WERI-Rb-1 (cell line): Measurements from ENCODE around the gene KRI1.

Experiments used
- DNase-seq: peaks from one replicate; pipeline ENCODE4 v3.0.0-alpha.2; 2020
- H3K27ac ChIP-seq: fragments of 250-450 bp; sonication (Bioruptor Pico); 2 replicates; pipeline ENCODE4 v1.5.1; 2020; ENCODE audit warnings: mild to moderate bottlenecking, moderate library complexity
- H3K27me3 ChIP-seq: fragments of 250-450 bp; sonication (Bioruptor Pico); 2 replicates; pipeline ENCODE4 v1.5.1; 2021; ENCODE audit warnings: mild to moderate bottlenecking, low read depth, moderate library complexity; ENCODE audit not compliant: insufficient read depth, severe bottlenecking
- H3K36me3 ChIP-seq: fragments of 250-450 bp; sonication (Bioruptor Pico); 2 replicates; pipeline ENCODE4 v1.5.1; 2020; ENCODE audit warnings: mild to moderate bottlenecking, moderate library complexity
- H3K4me3 ChIP-seq: 2 replicates; pipeline ENCODE4 v1.5.1; 2011; ENCODE audit warnings: low read depth, mild to moderate bottlenecking, control low read depth, low read length
- H3K9me3 ChIP-seq: fragments of 250-450 bp; sonication (Bioruptor Pico); 2 replicates; pipeline ENCODE4 v1.5.1; 2021; ENCODE audit warnings: mild to moderate bottlenecking, moderate library complexity; ENCODE audit not compliant: severe bottlenecking
- TF ChIP-seq, protein P1 (sequence below): IDR thresholded peaks from 2 replicates; pipeline ENCODE4 v1.5.1; 2011; ENCODE audit warnings: low read depth, mild to moderate bottlenecking, control low read depth, inconsistent platforms, low read length

KRI1 gene

DNA sequence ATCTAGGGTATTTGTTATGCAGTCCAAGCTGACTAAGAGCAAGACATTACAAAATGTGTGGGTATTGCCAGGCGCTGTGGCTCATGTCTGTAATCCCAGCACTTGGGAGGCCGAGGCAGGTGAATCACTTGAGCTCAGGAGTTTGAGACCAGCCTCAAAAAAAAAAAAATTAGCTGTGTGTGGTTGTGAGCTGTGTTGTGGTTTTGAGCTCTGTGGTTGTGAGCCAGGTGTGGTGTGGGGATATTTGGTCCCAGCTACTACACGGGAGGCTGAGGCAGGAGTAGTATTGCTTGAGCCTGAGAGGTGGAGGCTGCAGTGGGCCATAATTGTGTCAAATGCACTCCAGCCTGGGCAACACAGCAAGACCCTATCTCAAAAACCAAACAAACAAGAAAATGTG is 57.1 kb downstream of the KRI1 start:
- H3K27me3 ChIP-seq: no peaks in the 10 kb centered on the region
- no peaks in the 10 kb centered on the region for H3K36me3 ChIP-seq
- H3K4me3 ChIP-seq: no peak overlapping the region
- TF ChIP-seq, protein P1, sequence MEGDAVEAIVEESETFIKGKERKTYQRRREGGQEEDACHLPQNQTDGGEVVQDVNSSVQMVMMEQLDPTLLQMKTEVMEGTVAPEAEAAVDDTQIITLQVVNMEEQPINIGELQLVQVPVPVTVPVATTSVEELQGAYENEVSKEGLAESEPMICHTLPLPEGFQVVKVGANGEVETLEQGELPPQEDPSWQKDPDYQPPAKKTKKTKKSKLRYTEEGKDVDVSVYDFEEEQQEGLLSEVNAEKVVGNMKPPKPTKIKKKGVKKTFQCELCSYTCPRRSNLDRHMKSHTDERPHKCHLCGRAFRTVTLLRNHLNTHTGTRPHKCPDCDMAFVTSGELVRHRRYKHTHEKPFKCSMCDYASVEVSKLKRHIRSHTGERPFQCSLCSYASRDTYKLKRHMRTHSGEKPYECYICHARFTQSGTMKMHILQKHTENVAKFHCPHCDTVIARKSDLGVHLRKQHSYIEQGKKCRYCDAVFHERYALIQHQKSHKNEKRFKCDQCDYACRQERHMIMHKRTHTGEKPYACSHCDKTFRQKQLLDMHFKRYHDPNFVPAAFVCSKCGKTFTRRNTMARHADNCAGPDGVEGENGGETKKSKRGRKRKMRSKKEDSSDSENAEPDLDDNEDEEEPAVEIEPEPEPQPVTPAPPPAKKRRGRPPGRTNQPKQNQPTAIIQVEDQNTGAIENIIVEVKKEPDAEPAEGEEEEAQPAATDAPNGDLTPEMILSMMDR: no peak
- no peak overlapping the region for H3K27ac ChIP-seq
- peaks cover 3% of the 10 kb centered on the region for H3K9me3 ChIP-seq
- DNase-seq: no peak

DNA sequence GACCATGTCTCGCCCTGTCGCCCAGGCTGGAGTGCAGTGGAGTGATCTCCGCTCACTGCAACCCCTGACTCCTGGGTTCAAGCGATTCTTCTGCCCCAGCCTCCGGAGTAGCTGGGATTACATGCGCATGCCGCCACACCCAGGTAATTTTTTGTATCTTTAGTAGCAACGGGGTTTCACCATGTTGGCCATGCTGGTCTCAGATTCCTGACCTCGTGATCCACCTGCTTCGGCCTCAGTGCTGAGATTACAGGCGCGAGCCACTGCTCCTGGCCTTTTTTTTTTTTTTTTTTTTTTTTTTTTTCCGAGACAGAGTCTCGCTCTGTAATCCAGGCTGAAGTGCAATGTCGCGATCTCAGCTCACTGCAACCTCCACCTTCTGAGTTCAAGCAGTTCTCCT is 57.8 kb downstream of the KRI1 start:
- H3K4me3 ChIP-seq: no peak overlapping the region
- H3K9me3 ChIP-seq: peaks cover 3% of the 10 kb centered on the region
- no peaks in the 10 kb centered on the region for H3K27me3 ChIP-seq
- H3K27ac ChIP-seq: no peak overlapping the region
- 0 out of 2 replicates have a peak, but pooled peaks cover under 1% of the 10 kb centered on the region for H3K36me3 ChIP-seq
- TF ChIP-seq, protein P1: no peak
- DNase-seq: no peak

DNA sequence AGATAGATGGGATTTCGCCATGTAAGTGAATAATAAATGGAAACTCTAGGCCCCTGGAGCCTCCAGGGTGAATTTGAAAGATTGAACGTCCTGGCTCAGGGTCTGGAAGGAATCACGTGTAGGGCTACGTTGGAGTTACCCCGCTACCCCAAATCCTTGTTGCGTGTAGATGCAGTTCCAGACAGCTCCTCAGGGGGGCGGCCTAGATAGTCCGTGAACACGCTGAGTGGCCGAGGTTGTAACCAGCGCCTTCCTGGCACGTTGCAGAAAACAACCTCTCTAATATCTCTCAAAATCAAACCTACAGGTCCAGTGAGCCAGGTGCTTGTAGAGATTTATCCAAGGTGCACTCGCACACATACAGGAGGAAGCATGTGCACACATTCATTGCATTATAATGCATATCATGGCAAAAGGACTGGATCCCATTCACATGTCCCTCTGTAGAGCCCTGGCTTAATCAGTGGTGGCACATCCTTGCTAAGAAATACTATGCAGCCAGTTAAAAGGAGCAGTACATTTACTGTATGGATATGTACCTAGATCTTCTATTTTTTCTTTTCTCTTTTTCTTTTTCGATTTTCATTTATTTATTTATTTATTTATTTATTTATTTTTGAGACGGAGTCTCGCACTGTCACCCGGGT is 60.1 kb downstream of the KRI1 start:
- TF ChIP-seq, protein P1: peak; percentile 71
- Histone ChIP-seq H3K4me3 (no peak overlapping the region), H3K27ac (no peak overlapping the region), H3K27me3 (no peaks in the 10 kb centered on the region), H3K9me3 (peaks cover 3% of the 10 kb centered on the region), H3K36me3 (peaks cover 20% of the 10 kb centered on the region)
- DNase-seq: peak; percentile 73
